Fibroblast of lung (primary cell): Measurements from ENCODE around the gene KCND3.

ENCODE experiments used
- EZH2 ChIP-seq: IDR thresholded peaks from 2 replicates; pipeline ENCODE4 v1.5.1; 2012; ENCODE audit warnings: low read length, control low read depth, mild to moderate bottlenecking; ENCODE audit errors: missing control alignments
- TF ChIP-seq, protein P1 (sequence below), 2 donors: IDR thresholded peaks in 1 of 2; conservative IDR thresholded peaks in 1 of 2; 1 replicate in 1 of 2; 2 replicates in 1 of 2; pipeline ENCODE4 v1.5.1; 2011 to 2012; ENCODE audit warnings: low read length in 2 of 2, control low read depth in 1 of 2, inconsistent platforms in 1 of 2, low read depth in 1 of 2, mild to moderate bottlenecking in 1 of 2

DNA sequence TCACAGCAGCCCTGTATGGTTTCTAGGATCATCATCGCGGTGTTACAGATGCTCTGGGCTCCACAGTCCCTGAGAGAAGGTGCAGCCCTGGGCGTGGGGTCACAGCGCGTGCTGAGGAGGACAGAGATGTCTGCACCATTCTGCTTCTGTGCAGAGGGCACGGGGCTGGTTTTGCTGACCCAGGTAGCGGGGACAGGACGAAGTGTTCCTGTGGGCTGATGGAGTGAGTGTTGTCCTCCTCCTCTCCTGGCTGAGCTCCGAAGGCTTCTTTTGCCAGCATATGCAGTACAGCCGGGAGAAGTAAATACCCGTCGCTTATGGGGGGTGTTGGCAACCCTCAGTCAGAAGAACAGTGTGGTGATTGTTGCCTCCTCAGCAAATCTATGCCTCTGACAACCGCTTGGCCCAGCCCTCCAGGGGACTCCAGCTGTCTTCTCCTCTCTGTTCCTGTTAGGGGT, 132.2 kb downstream of the KCND3 start:
- TF ChIP-seq, protein P1, sequence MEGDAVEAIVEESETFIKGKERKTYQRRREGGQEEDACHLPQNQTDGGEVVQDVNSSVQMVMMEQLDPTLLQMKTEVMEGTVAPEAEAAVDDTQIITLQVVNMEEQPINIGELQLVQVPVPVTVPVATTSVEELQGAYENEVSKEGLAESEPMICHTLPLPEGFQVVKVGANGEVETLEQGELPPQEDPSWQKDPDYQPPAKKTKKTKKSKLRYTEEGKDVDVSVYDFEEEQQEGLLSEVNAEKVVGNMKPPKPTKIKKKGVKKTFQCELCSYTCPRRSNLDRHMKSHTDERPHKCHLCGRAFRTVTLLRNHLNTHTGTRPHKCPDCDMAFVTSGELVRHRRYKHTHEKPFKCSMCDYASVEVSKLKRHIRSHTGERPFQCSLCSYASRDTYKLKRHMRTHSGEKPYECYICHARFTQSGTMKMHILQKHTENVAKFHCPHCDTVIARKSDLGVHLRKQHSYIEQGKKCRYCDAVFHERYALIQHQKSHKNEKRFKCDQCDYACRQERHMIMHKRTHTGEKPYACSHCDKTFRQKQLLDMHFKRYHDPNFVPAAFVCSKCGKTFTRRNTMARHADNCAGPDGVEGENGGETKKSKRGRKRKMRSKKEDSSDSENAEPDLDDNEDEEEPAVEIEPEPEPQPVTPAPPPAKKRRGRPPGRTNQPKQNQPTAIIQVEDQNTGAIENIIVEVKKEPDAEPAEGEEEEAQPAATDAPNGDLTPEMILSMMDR (conservative IDR thresholded peaks at IDR 0.05 in 1 of 2, IDR thresholded peaks at IDR 0.05 in 1 of 2; ENCODE audit: low read depth in 1 of 2, low read length in 2 of 2) = no peak
- TF ChIP-seq EZH2 = no peak
